Esophagus squamous epithelium (tissue), 4 donors: ENCODE results near the gene TLR3.

Experiments used
- POLR2A ChIP-seq, 4 donors: fragments of 450-650 bp; IDR thresholded peaks; one replicate each; pipeline ENCODE4 v1.6.1; 2017; ENCODE audit warnings: antibody characterized with exemption in 4 of 4, mild to moderate bottlenecking in 4 of 4, moderate library complexity in 3 of 4
- TF ChIP-seq, protein P1 (sequence below), 6 experiments: fragments of 450-650 bp in 4 of 6; fragments of 200-600 bp in 2 of 6; sonication (generic) in 2 of 6; IDR thresholded peaks; one replicate each; pipeline ENCODE4 v1.5.1; 2016 to 2019; ENCODE audit warnings: antibody characterized with exemption in 6 of 6, mild to moderate bottlenecking in 4 of 6, moderate library complexity in 4 of 6

DNA sequence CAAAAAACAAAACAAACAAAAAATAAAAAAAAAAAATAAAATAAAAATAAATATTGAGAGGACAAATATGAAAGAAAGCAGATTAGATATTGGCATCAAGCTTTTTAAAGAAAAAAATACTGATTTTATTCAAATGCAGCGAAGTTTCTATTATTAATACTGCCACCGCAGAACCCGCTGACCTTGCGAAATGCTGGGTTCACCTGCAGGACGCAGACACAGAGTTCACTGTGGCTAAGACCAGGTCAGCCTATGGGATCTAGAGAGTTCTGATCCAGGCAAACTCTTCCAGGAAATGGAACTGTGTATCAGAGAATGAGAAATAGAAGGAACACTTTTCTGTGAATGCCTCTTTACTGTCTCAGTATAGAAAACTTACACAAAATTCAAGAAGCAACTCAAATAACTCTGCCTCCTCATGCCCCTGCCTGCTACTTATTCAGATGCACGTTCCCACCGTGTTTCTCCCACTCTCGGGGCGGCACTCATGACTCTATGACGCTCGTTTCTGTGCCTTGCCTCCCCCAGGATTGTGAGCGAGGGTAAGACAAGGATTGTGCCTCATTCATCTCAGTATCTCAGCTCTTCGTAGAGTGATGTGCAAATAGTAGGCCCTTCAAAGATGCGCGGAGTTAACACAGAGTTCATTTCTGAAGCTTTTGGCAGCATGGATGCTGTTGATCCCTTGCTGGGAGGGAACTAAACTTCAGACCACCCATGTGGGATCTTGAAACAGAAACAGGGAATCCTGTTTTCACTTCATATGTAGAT, 44.1 kb upstream of the TLR3 start:
- TF ChIP-seq, protein P1, sequence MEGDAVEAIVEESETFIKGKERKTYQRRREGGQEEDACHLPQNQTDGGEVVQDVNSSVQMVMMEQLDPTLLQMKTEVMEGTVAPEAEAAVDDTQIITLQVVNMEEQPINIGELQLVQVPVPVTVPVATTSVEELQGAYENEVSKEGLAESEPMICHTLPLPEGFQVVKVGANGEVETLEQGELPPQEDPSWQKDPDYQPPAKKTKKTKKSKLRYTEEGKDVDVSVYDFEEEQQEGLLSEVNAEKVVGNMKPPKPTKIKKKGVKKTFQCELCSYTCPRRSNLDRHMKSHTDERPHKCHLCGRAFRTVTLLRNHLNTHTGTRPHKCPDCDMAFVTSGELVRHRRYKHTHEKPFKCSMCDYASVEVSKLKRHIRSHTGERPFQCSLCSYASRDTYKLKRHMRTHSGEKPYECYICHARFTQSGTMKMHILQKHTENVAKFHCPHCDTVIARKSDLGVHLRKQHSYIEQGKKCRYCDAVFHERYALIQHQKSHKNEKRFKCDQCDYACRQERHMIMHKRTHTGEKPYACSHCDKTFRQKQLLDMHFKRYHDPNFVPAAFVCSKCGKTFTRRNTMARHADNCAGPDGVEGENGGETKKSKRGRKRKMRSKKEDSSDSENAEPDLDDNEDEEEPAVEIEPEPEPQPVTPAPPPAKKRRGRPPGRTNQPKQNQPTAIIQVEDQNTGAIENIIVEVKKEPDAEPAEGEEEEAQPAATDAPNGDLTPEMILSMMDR (IDR thresholded peaks at IDR 0.05), result no peak
- no peak for TF ChIP-seq POLR2A (IDR thresholded peaks at IDR 0.05)
